GM18499 (cell line): ENCODE measurements around the gene MRM1.
"Not testable (repeated sequence)": the region's sequence is repeated elsewhere in the genome, so short reads cannot be mapped to it uniquely, and the experiment has no call there.

ENCODE experiments used
- ATAC-seq: cut with Tn5 transposase; IDR thresholded peaks from one replicate; pipeline ENCODE4 v1.9.1; 2021; ENCODE audit warnings: moderate number of reproducible peaks; ENCODE audit not compliant: insufficient read depth, unreplicated experiment

Gene MRM1

GRCh38 chr17:36600465-36600864 is 918 bp upstream of the MRM1 start:
- no peak for ATAC-seq

- ATAC-seq: no peak
These were observed 464 bp upstream of the MRM1 start for GRCh38 chr17:36600936-36601302.

- no peak for ATAC-seq
These were observed 806 bp downstream of the MRM1 start for GRCh38 chr17:36602030-36602748.

- no peak for ATAC-seq
These were observed 1.6 kb downstream of the MRM1 start for GRCh38 chr17:36602924-36603384.

GRCh38 chr17:36605028-36605427 is 3.6 kb downstream of the MRM1 start:
- not testable (repeated sequence) for ATAC-seq

GRCh38 chr17:36608280-36608679 is 6.9 kb downstream of the MRM1 start:
- no peak for ATAC-seq

GRCh38 chr17:36608794-36609497 is 7.6 kb downstream of the MRM1 start:
- ATAC-seq: no peak

- ATAC-seq: no peak
These were observed 8.1 kb downstream of the MRM1 start for GRCh38 chr17:36609498-36609862.

- no peak for ATAC-seq
These were observed 9.1 kb downstream of the MRM1 start for GRCh38 chr17:36610474-36610873.

GRCh38 chr17:36611345-36612072 is 10.1 kb downstream of the MRM1 start:
- no peak for ATAC-seq

- no peak for ATAC-seq
These were observed 10.9 kb downstream of the MRM1 start for GRCh38 chr17:36612323-36612722.

GRCh38 chr17:36613155-36613554 is 11.8 kb downstream of the MRM1 start:
- ATAC-seq: no peak

GRCh38 chr17:36614081-36614480 is 12.7 kb downstream of the MRM1 start:
- ATAC-seq: no peak

GRCh38 chr17:36614933-36615332 is 13.6 kb downstream of the MRM1 start:
- ATAC-seq: no peak

- no peak for ATAC-seq
These were observed 15.0 kb downstream of the MRM1 start for GRCh38 chr17:36616061-36617029.

GRCh38 chr17:36617773-36618172 is 16.4 kb downstream of the MRM1 start:
- no peak for ATAC-seq

- no peak for ATAC-seq
These were observed 21.9 kb downstream of the MRM1 start for GRCh38 chr17:36623281-36623680.

GRCh38 chr17:36625188-36625587 is 23.8 kb downstream of the MRM1 start:
- ATAC-seq: no peak

- no peak for ATAC-seq
These were observed 25.7 kb downstream of the MRM1 start for GRCh38 chr17:36627101-36627500.

- no peak for ATAC-seq
These were observed 27.2 kb downstream of the MRM1 start for GRCh38 chr17:36628576-36628975.
